A673 (cell line): Measurements from ENCODE around the gene ENO1. TPM values are rescaled to one million over a fixed set of nuclear protein-coding genes. Genes with fewer than 3 reads are reported as not detected.
A peak's percentile ranks its signal among the peaks of the same experiment; 100 is the strongest.

ENCODE experiments used
- BruUV-seq: library from RNA; stranded (reverse); fragments of 400-500 nt; replicated peaks from 2 replicates; lab custom pipeline; 2021; lab: Mats Ljungman, UMichigan
- CTCF ChIA-PET: fragments of 300-600 bp; sonication (Branson Sonifier 250); formaldehyde crosslinking; loops from one replicate; lab custom pipeline; 2022; ENCODE audit warnings: antibody characterized with exemption; lab: Charles Lee
- POLR2A ChIA-PET: fragments of 300-600 bp; sonication (Branson Sonifier 250); formaldehyde crosslinking; loops from one replicate; lab custom pipeline; 2022; ENCODE audit warnings: antibody characterized with exemption; ENCODE audit not compliant: low non-redundant PET; lab: Charles Lee
- DNase-seq: peaks from one replicate; pipeline ENCODE4 v3.0.0-alpha.2; 2015; ENCODE audit warnings: low spot score
- H3K27ac ChIP-seq: fragments of 200-600 bp; sonication (generic); 2 replicates; pipeline ENCODE4 v1.5.1; 2016; ENCODE audit warnings: mixed run types, low read depth, mild to moderate bottlenecking, mixed read lengths, antibody characterized with exemption, low read length; ENCODE audit not compliant: poor library complexity, severe bottlenecking
- H3K27me3 ChIP-seq: fragments of 200-600 bp; sonication (generic); replicated peaks from 2 replicates; pipeline ENCODE4 v1.6.1; 2017; ENCODE audit warnings: mixed run types, low read depth, mild to moderate bottlenecking, mixed read lengths, antibody characterized with exemption, low read length; ENCODE audit not compliant: insufficient read depth, poor library complexity
- H3K36me3 ChIP-seq: fragments of 200-600 bp; sonication (generic); 2 replicates; pipeline ENCODE4 v1.6.1; 2016; ENCODE audit warnings: mixed run types, mild to moderate bottlenecking, mixed read lengths, antibody characterized with exemption, low read length; ENCODE audit not compliant: insufficient read depth, poor library complexity, severe bottlenecking
- H3K4me1 ChIP-seq: fragments of 200-600 bp; sonication (generic); 2 replicates; pipeline ENCODE4 v1.6.1; 2017; ENCODE audit warnings: mixed run types, mild to moderate bottlenecking, mixed read lengths, antibody characterized with exemption, low read length; ENCODE audit not compliant: insufficient read depth, poor library complexity, severe bottlenecking
- H3K4me3 ChIP-seq: fragments of 200-600 bp; sonication (generic); 2 replicates; pipeline ENCODE4 v1.5.1; 2016; ENCODE audit warnings: low read depth, mixed run types, mild to moderate bottlenecking, mixed read lengths, low read length; ENCODE audit not compliant: poor library complexity, severe bottlenecking
- H3K9me3 ChIP-seq: fragments of 200-600 bp; sonication (generic); 2 replicates; pipeline ENCODE4 v1.6.1; 2016; ENCODE audit warnings: mixed run types, low read depth, mild to moderate bottlenecking, mixed read lengths, antibody characterized with exemption, low read length; ENCODE audit not compliant: poor library complexity, severe bottlenecking
- CTCF ChIP-seq: fragments of 300-800, 200-600 bp; sonication (generic); conservative IDR thresholded peaks from 2 replicates; pipeline ENCODE4 v1.5.1; 2017; ENCODE audit warnings: low read depth, mild to moderate bottlenecking, antibody characterized with exemption, low read length, moderate library complexity, mixed read lengths
- EZH2 ChIP-seq: fragments of 200-600 bp; sonication (generic); IDR thresholded peaks from 2 replicates; pipeline ENCODE4 v1.6.1; 2017; ENCODE audit warnings: borderline replicate concordance, low read depth, mild to moderate bottlenecking, mixed read lengths, antibody characterized with exemption, low read length; ENCODE audit not compliant: poor library complexity, severe bottlenecking
- intact Hi-C: fragments of 100-400 bp; cut with micrococcal nuclease; formaldehyde crosslinking; loops from one replicate; pipeline ENCODE4 v1.10.0; 2022; ENCODE audit not compliant: unreplicated experiment
- total RNA-seq: library from RNA; stranded (reverse); gene quantifications from 2 replicates; pipeline ENCODE4 v1.2.3, GENCODE V29; 2021

Gene ENO1
- total RNA-seq, 1 experiment from 2014 or later, result 2,659 TPM

DNA sequence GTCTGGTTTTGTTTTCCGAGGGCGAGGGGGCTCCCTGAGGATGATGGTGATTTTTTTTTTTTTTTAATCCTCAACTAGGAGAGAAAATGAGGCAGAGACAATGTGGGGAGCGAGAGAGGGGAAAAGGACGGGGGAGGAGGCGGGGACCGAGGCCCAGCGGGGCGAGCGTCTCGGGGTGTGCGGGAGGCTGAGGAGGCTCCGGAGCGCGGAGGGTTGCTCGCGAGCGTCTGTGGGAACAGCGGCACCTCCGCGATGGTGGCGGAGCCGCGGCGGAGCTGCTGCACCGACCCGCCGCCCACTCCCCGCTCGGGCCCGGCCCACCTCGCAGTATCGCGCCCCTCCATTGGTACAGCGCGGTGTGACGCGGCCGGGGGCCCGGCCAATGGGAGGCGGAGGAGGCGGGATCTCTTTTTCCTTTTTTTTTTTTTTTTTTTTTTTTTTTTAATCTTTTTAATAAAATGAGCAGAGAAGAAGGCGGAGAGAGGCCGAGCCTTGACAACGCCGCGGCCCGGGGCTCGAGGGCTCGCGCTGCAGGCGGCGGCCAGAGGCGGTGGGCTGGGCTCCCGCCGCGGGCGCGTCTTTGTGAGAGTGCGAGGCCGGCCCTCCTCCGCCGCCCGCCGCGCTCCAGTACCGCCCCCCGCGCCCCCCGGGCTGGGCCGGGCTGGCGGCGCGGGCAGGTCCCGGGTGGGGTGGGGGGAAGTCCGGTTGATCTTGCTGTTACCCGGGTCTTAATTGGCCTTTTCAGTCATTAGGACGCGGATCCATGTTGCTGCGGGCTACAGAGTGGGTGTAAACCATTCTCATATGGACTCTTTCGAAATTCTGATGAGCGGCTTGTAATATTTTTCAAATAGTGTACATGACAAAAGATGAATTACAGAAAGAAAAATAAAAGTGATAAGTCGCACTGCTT lies 60.8 kb downstream of the ENO1 start, which contains the start of gene RERE:
RERE (minus strand) TSS at position 229 of the 913 bp plus-strand sequence.
- Histone ChIP-seq H3K9me3 (no peaks in the 10 kb centered on the region), H3K4me3 (peak within 1 kb of the TSS; percentile 96), H3K4me1 (peaks cover 54% of the 10 kb centered on the region), H3K27me3 (no peaks in the 10 kb centered on the region), H3K36me3 (no peaks in the 10 kb centered on the region), H3K27ac (peak within 1 kb of the TSS; percentile 96)
- DNase-seq, result peak; percentile 97
- ChIA-PET POLR2A (interaction anchor here (0.6 to 0.7 kb wide), 3 partner anchors 31 to 1883 kb away, joined by 3 to 5 read pairs (median 4); no protein-coding TSS in a partner anchor), CTCF (interaction anchor here (0.5 to 1.0 kb wide), 2 partner anchors 31 to 263 kb away, joined by 3 to 6 read pairs; no protein-coding TSS in a partner anchor)
- BruUV-seq, result no TSS peak
- TF ChIP-seq EZH2 (no peak), CTCF (no peak)
- intact Hi-C loops, result no loop called here

DNA sequence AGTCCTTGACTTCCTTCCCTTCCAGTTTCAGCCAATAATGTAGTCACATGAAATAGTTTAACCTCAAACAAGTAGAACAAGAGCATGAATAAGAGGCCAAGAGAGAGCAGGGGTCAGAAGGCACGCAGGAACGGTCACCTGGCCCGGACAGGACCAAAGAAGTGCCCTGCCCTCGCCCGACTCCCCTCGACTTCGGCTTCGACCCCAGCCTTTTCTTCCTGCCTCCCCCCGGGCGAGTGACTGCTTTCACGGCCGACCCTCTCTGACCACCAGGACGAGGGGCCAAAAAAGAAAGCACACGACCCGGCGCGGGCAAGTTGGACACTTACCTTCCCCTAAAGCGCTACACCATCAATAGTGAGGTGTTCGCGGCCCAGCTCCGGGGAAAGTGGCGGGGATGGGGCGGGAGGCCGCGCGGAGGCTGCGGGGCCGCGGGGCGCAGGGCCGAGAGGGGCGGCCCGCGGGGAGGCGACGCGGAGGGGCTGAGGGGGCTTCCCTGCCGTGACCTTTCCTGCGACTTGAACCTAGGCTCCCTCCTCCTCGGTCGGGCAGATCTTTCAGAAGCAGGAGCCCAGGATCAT lies 61.6 kb downstream of the ENO1 start:
- no peak for DNase-seq
- Histone ChIP-seq H3K4me1 (peaks cover 46% of the 10 kb centered on the region), H3K4me3 (peak overlapping the region; percentile 96), H3K36me3 (no peaks in the 10 kb centered on the region), H3K9me3 (no peaks in the 10 kb centered on the region), H3K27me3 (no peaks in the 10 kb centered on the region), H3K27ac (peak overlapping the region; percentile 96)
- ChIA-PET CTCF (interaction anchor here (1.0 kb wide), 1 partner anchor 32 kb away, joined by 3 read pairs; no protein-coding TSS in a partner anchor), POLR2A (interaction anchor here (0.6 to 0.7 kb wide), 3 partner anchors 17 to 57 kb away, joined by 3 to 11 read pairs (median 5); no protein-coding TSS in a partner anchor)
- no TSS peak for BruUV-seq
- intact Hi-C loops, result no loop called here
- TF ChIP-seq CTCF (no peak), EZH2 (no peak)

DNA sequence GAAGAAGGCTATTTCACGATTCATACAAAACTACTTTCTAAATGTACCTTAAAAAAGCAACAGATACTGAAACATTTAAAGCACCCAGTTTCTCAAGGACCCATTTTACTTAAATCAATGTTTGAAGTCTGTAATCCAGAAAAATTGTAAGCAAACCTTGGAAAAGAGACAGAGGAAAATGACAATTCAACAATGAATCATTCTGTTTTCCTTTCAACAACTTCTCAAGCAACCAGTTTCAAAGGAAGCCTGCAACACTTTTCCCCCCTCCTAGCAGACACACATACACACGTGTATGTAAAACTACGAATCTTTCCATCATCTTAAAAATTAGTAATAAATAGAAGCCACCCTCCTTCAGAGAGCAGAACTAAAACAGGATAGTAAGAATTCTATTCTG lies 62.2 kb downstream of the ENO1 start:
- DNase-seq, result no peak
- H3K27ac ChIP-seq, result peak overlapping the region; percentile 96
- intact Hi-C loops, result no loop called here
- no TSS peak for BruUV-seq
- H3K4me3 ChIP-seq, result peak overlapping the region; percentile 96
- no peaks in the 10 kb centered on the region for H3K9me3 ChIP-seq
- no peaks in the 10 kb centered on the region for H3K36me3 ChIP-seq
- POLR2A ChIA-PET, result no interaction called here
- CTCF ChIA-PET, result interaction anchor here (1.5 kb wide), 1 partner anchor 32 kb away, joined by 7 read pairs; no protein-coding TSS in a partner anchor
- no peak for TF ChIP-seq EZH2
- TF ChIP-seq CTCF, result no peak
- no peaks in the 10 kb centered on the region for H3K27me3 ChIP-seq
- H3K4me1 ChIP-seq, result peaks cover 42% of the 10 kb centered on the region
